ENCODE results near the gene SWAP70.

Gene SWAP70

GRCh38 chr11:9748361-9748970 is 84.6 kb downstream of the SWAP70 start:
- DNase-seq (ENCODE audit: low read depth) = peak; percentile 87

GRCh38 chr11:9750551-9750950 is 86.7 kb downstream of the SWAP70 start:
- no peak for DNase-seq (ENCODE audit: low read depth)
- H3K4me3 ChIP-seq (ENCODE audit: low read depth, low read length) = no peak overlapping the region
- no peak for TF ChIP-seq CTCF (conservative IDR thresholded peaks at IDR 0.05; ENCODE audit: low read depth, low read length)

More at GRCh38 chr11:9748361-9748970, 84.6 kb downstream of the SWAP70 start:
- no peak overlapping the region for H3K4me3 ChIP-seq (ENCODE audit: low read depth, low read length)
- TF ChIP-seq CTCF (conservative IDR thresholded peaks at IDR 0.05; ENCODE audit: low read depth, low read length) = peak; percentile 78

GRCh38 chr11:9752091-9752490 is 88.2 kb downstream of the SWAP70 start:
- DNase-seq (ENCODE audit: low read depth) = peak; percentile 53
- H3K4me3 ChIP-seq (ENCODE audit: low read depth, low read length) = no peak overlapping the region
- TF ChIP-seq CTCF (conservative IDR thresholded peaks at IDR 0.05; ENCODE audit: low read depth, low read length) = no peak

- peak; percentile 60 for DNase-seq (ENCODE audit: low read depth)
- no peak for TF ChIP-seq CTCF (conservative IDR thresholded peaks at IDR 0.05; ENCODE audit: low read depth, low read length)
- H3K4me3 ChIP-seq (ENCODE audit: low read depth, low read length) = no peak overlapping the region
Measured at GRCh38 chr11:9753021-9753420, 89.1 kb downstream of the SWAP70 start.

- H3K4me3 ChIP-seq (ENCODE audit: low read depth, low read length) = no peak overlapping the region
- TF ChIP-seq CTCF (conservative IDR thresholded peaks at IDR 0.05; ENCODE audit: low read depth, low read length) = no peak
- no peak for DNase-seq (ENCODE audit: low read depth)
Measured at GRCh38 chr11:9754010-9754471, 90.2 kb downstream of the SWAP70 start.

- H3K4me3 ChIP-seq (ENCODE audit: low read depth, low read length) = no peak overlapping the region
- no peak for TF ChIP-seq CTCF (conservative IDR thresholded peaks at IDR 0.05; ENCODE audit: low read depth, low read length)
- peak; percentile 90 for DNase-seq (ENCODE audit: low read depth)
Measured at GRCh38 chr11:9755561-9756185, 91.8 kb downstream of the SWAP70 start.

GRCh38 chr11:9756461-9756860 is 92.6 kb downstream of the SWAP70 start:
- no peak for TF ChIP-seq CTCF (conservative IDR thresholded peaks at IDR 0.05; ENCODE audit: low read depth, low read length)
- DNase-seq (ENCODE audit: low read depth) = no peak
- no peak overlapping the region for H3K4me3 ChIP-seq (ENCODE audit: low read depth, low read length)

All from choroid plexus epithelial cell (primary cell).